SKM-1 treated with dmso at 0.1 percent for 144 hours (cell line): ENCODE measurements around the gene RBMS1.
"Not testable (repeated sequence)": the region's sequence is repeated elsewhere in the genome, so short reads cannot be mapped to it uniquely, and the experiment has no call there.

ENCODE experiments used
- DNase-seq: peaks from one replicate; lab custom pipeline; 2025; ENCODE audit not compliant: unreplicated experiment; lab: John Stamatoyannopoulos, UW

The RBMS1 gene

DNA sequence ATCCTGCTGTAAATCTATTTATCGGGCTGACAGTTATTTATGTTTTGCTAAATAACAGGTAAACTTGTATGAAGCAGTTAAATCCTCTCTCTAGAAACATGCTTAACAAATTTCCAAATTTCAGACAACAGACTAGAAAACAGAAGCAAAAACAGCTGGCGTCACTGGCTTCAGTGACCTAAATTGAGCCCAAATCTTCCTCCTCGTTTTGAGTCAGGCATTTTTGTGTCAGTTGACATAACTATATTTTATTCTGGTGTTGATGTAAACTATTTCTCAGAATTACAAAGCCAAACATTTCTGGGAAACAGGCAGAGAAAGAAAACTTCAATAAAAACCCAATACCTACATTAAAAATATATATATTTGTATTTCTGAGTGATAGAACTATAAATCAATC, 21.7 kb downstream of the RBMS1 start:
- DNase-seq, result no peak

DNA sequence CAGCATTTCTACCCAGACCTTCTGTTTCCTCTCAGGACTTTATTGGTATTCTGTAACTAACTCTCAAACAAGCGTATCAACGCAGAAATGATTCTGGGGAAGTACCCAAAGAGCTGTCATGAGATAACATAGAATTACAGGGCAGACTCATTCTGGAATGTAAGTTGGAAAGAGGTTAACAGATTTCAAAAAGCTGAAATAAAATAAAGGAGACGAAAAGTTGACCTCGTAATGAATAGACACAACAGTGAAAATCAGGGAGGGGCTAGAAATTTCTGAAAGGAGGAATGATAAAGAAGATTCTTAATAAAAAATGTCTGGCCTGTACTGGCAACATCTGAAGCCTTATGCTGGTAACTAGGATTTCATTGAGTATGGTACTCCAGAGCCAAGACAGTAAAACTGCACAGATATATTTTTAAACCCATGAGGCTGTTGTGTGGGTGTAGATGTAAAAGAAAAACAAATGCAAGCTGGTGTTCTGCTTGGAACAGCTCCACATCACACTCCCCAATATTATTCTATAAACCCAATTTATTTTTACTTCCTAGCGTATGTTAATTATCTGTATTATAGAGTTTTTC, 23.9 kb downstream of the RBMS1 start:
- DNase-seq, result no peak

DNA sequence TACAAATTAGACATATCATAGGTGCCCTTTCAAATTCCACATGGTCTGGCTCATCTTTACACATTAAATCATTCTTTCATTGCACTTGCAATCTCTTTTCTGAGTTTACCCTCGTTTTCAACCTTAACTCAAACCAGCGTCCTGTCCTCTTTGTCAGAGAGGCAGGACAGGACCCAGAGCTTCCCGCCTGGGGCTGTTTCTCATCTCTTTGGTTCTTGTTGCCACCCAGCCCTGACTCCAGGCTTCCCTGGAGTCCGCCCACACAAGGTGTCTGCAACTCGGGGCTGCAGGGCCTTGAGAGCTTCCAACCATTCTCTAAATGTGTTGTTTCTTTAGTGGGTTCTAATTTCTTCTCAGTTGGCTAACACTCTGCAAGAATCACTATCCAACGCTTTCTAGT, 24.4 kb downstream of the RBMS1 start:
- no peak for DNase-seq

- no peak for DNase-seq
Measured at GRCh38 chr2:160467086-160467485, 26.5 kb downstream of the RBMS1 start.

GRCh38 chr2:160465406-160465805, 28.2 kb downstream of the RBMS1 start:
- no peak for DNase-seq

DNA sequence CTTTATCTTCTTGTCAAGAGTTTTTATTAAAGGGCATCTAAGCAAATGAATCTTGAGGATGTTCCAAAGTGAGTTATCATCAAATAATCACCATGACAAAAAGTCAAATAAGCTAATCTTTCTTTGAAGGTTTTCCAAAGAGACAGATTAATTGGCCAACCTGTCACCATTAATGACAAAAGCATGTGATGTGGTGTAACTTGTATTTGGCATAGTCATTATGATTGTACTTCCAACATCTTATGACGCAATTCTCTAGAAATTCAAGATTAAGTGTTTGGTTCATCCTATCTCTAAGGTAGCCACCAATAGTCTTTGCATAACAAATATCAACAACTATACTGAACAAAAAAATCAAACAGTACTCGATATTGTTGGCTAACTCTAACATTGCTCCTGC, 28.6 kb downstream of the RBMS1 start:
- DNase-seq, result no peak

DNA sequence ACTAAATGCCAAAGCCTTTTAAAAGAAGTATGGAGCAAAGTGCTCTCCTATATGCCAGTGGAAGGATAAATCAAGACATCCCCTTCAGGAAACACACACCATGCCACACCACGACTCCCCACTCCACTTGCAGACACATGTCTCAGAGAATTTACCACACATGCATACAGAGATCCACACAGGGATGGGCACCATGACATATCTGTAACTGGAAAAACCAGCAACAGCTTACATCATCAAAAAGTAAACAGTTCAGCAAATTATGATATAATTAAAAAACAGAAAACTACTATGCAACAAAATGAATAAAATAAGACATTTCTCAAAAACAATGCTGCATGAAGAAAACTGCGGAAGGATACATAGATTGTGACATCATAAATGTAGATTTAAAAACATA, 29.6 kb downstream of the RBMS1 start:
- no peak for DNase-seq

DNA sequence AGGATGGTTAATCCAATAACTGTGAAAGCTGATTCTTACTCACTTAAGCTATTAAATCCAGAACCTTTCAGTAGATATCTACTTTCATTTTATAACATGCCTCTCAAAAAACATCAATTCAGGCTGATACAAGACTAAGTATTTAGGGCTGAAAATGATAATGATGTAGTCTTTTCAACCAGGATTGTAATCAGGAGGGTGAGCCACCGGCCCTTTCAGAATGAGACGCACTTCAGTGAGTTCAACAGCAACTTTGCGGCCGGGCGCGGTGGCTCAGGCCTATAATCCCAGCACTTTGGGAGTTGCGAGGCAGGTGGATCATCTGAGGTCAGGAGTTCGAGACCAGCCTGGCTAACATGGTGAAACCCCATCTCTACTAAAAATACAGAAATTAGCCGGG, 30.4 kb downstream of the RBMS1 start:
- no peak for DNase-seq

DNA sequence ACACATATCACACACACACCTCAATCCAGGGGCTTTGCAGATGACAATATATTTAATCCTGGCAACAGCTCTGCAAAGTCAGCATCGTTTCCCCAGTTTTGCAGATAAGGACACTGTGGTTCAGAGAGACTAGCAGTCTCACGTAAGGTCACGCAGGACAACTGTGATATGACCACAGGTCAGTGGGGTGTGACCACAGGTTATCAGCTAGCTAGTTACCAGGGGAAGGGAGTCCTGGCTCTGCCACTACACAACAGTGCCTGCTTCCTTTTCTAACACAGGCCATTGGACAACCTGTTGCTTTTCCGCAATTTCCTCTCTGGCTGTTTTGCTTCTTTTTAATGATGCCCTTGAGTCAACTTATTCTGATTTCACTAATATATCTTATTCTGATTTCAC, 33.3 kb downstream of the RBMS1 start:
- DNase-seq, result no peak

GRCh38 chr2:160459538-160460332, 33.9 kb downstream of the RBMS1 start:
- no peak for DNase-seq

DNA sequence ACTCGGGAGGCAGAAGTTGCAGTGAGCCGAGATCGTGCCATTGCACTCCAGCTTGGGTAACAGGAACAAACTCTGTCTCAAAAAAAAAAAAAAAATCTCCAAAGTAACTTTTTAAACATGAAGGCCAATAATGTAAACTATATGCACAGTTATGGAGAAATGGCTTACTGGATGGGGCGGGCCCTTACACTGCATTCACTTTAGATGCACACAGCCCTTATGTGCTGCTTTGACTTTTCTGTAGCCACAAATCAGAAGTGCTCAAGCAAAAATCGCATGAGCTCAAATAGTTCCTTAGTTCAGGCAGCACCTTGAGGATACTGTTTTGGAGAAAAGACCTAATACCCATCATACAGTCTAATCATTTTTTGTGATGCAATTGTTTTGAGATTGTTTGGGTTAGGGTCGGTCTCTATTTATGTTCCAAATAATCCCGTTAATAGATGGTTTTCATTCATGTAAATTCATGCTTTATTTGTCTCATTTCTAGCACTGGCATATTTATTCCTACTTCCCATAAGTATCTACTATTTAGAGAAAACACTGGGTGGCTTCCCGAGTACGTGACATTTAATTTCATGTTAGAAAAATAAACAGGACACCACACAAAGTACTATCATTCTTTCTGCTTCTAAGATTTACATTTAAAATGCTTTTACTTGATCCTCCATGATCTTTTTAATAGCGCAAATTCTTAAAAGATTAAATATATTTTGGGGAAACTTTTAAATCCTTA, 34.7 kb downstream of the RBMS1 start:
- no peak for DNase-seq

DNA sequence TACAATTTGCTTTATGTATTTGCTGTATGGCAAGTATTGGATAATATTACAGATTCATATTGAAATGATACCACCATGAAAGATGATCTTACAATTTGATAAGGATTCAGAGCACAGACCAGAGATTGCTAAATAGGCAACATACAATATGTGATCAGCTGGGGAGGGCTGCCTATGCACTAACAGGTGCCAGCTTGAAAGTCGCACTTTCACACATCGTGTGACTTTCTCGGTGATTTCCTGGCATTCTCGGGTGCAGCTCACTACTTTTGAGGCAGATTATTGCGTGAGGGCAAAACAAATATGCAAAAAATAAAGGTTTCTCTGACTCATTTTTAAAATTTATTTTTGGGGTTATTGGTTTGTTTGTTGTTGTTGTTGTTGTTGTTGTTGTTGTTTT, 36.0 kb downstream of the RBMS1 start:
- DNase-seq, result no peak

DNA sequence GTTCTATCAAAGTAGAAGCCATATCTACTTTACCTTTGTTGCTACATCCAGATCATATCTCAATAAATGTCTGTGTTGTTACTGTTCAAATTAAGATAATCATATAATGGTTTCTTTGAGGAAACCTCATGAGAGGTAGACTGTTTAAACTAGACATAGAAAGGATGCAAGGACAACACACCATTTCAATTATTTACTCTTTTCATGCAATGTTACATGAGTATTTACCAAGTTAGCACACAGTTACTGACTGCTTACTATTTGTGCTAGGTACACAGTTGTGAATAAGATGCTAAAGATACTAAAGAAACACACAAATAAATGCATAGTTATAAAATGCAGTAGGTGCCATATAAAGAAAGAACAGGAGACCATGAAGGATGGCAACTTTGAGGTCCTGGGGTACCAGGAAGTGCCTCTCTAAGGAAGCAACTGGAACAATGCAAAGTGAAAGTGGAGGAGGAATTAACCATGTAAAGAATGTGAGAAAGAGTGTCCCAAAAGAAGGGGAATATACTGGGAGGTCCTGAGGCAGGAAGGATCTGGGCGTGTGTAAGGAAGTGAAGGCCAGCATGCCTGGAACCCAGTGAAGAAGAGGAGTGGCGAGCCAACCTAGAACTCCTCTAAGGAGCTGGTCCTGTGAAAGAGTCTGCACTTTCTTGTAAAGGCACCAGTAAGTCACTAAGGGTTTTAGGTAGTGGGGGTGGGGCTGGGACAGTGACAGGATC, 39.4 kb downstream of the RBMS1 start:
- DNase-seq, result no peak

GRCh38 chr2:160453111-160453820, 40.3 kb downstream of the RBMS1 start:
- DNase-seq, result no peak

- no peak for DNase-seq
Measured at GRCh38 chr2:160450486-160450885, 43.1 kb downstream of the RBMS1 start.

GRCh38 chr2:160448821-160449220, 44.8 kb downstream of the RBMS1 start:
- not testable (repeated sequence) for DNase-seq

- no peak for DNase-seq
Measured at GRCh38 chr2:160445673-160446072, 47.9 kb downstream of the RBMS1 start.

DNA sequence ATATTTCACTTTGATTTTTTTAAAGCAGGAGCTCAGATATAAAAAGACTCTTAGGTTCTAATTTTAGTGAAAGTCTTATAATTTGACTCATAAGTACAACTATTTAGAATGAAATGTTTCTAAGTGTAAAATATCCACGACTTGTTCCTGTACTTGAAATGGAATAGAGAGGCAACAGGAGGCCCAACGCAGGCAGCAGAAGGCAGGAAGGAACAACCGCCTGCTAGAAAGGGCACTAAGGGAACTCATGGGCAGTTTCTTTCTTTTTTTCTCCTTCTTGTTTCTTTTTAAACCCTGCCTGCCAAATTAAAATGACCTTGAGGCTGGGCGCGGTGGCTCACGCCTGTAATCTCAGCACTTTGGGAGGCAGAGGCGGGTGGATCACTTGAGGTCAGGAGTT, 51.0 kb downstream of the RBMS1 start:
- DNase-seq, result no peak

DNA sequence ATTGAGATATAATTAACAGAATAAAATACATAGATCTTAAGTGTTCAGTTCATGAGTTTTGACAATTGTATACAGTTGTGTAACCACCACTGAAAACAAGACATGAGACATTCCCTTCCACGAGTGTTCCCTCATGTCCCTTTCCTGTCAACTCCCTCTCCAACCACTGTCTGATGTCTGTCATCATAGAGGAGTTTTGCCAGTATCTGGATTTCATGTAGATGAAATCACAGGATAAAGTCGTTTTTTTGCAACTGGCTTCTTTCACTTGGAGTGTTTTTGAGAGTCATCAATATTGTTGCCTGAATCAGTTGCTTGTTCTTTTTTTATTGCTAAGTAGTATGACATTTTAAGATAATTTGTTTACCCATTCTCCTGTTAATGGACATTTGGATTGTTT, 52.7 kb downstream of the RBMS1 start:
- DNase-seq, result no peak

GRCh38 chr2:160439038-160439437, 54.6 kb downstream of the RBMS1 start:
- DNase-seq, result not testable (repeated sequence)

GRCh38 chr2:160437273-160437672, 56.3 kb downstream of the RBMS1 start:
- DNase-seq, result no peak
